IPS-20b (cell line): Measurements from ENCODE around the gene KDM4E.

Experiments
- H3K27ac ChIP-seq: one replicate; pipeline ENCODE4 v1.5.1; 2013; ENCODE audit warnings: low read length
- H3K27me3 ChIP-seq: 2 replicates; pipeline ENCODE4 v1.6.1; 2013; ENCODE audit warnings: mild to moderate bottlenecking, low read length, inconsistent platforms; ENCODE audit not compliant: insufficient read depth
- H3K36me3 ChIP-seq: 2 replicates; pipeline ENCODE4 v1.6.1; 2013; ENCODE audit warnings: low read depth, mild to moderate bottlenecking, inconsistent platforms, low read length, moderate library complexity; ENCODE audit not compliant: insufficient read depth
- H3K4me1 ChIP-seq: 2 replicates; pipeline ENCODE4 v1.6.1; 2013; ENCODE audit warnings: mild to moderate bottlenecking, control low read depth, inconsistent platforms, low read length, moderate library complexity; ENCODE audit not compliant: insufficient read depth
- H3K4me3 ChIP-seq: 2 replicates; pipeline ENCODE4 v1.5.1; 2013; ENCODE audit warnings: mild to moderate bottlenecking, low read length, inconsistent platforms
- H3K9ac ChIP-seq: 2 replicates; pipeline ENCODE4 v1.6.1; 2013; ENCODE audit warnings: low read depth, mild to moderate bottlenecking, inconsistent platforms, low read length, moderate library complexity
- H3K9me3 ChIP-seq: 2 replicates; pipeline ENCODE4 v1.6.1; 2013; ENCODE audit warnings: mild to moderate bottlenecking, low read depth, low read length, inconsistent platforms; ENCODE audit not compliant: insufficient read depth

Gene KDM4E

DNA sequence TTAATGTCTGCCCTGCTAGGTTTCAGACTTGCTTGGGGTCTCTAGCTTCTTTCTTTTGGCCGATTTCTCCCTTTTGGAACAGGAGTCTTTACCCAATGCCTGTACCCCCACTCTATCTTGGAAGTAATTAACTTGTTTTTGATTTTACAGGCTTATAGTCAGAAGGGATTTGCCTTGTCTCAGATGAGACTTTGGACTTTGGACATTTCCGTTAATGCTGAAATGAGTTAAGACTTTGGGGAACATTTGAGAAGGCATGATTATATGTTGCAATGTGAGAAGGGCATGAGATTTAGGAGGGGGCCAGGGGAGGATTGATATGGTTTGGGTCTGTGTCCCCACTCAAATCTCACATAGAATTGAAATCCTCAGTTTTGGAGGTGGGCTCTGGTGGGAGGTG lies 29.3 kb downstream of the KDM4E start:
- Histone ChIP-seq H3K4me3 (no peak overlapping the region), H3K4me1 (no peaks in the 10 kb centered on the region), H3K27me3 (peaks cover 7% of the 10 kb centered on the region; the same call in 1 of the 2 replicates), H3K27ac (no peak overlapping the region), H3K9me3 (no peaks in the 10 kb centered on the region), H3K9ac (no peak overlapping the region), H3K36me3 (no peaks in the 10 kb centered on the region)

DNA sequence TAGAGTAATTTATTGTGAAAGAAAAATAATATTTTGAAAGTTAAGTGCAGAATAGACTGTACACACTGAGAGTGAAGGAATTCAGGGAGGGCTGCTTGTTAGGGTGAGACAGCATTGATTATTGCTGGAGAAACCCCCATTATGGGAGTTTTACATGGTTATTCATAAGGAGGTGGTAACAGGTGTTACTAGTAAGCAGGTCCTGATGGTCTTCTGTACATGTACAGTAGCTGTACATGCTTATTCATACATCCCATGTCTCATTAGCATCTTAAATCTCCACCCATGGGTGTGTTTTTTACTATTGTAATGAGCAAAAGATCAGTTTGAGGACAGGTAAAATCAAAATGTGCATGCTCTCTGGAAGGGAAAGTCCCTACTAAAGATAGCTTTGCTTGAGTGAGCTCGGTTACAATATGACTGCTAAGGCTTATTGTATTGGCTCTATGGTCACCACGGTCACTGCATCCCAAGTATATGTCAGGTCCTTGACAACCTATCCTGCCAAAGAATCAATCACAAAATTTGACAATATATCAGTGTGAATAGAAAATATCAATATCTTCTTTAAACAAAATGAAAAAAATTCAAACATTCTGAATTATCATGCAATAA lies 30.3 kb downstream of the KDM4E start:
- H3K4me3 ChIP-seq, result no peak overlapping the region
- H3K9ac ChIP-seq, result no peak overlapping the region
- no peak overlapping the region for H3K27ac ChIP-seq
- no peaks in the 10 kb centered on the region for H3K9me3 ChIP-seq
- H3K36me3 ChIP-seq, result no peaks in the 10 kb centered on the region
- peaks cover 7% of the 10 kb centered on the region; the same call in 1 of the 2 replicates for H3K27me3 ChIP-seq
- no peaks in the 10 kb centered on the region for H3K4me1 ChIP-seq

DNA sequence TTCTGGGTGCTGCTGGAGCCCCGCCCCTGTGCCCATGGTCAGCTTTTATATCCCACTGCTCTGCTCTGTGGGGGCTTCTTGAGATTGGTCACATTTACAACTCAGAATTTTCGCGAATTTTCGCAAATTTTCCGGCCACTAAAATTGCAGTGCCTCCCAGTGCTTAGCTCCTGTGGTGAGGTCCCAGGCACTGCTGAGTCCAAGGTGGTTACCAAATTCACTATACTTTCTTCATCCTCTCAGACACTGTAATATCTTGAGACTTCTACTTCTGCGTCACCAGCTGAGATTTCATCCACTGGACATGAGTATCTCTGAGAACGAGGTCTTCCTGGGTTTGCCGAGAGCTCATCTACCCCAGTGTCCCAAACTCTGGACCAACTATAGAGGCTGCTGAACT lies 32.9 kb downstream of the KDM4E start:
- peaks cover 7% of the 10 kb centered on the region; the same call in 1 of the 2 replicates for H3K27me3 ChIP-seq
- H3K9me3 ChIP-seq, result no peaks in the 10 kb centered on the region
- no peak overlapping the region for H3K27ac ChIP-seq
- H3K4me1 ChIP-seq, result no peaks in the 10 kb centered on the region
- H3K36me3 ChIP-seq, result no peaks in the 10 kb centered on the region
- H3K4me3 ChIP-seq, result no peak overlapping the region
- no peak overlapping the region for H3K9ac ChIP-seq

DNA sequence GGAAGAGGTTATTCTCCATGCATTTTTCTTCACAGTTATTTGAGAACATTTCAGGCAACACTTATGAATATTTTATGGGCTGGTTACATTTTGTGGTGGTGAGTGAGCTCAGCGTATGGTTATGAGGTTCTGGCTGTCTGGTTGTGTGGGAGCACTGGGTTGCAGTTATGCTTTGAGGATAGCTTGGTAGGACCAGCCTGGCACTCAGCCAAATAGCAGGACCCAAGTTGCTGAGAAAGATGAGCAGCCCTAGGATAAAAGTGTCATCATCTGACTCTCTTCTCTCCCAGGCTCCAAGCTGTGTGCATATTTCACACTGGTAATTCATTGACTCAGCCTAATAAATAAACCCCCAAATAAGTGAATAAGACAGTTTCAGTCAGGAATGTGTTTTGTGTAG lies 33.6 kb downstream of the KDM4E start:
- Histone ChIP-seq H3K27me3 (peaks cover 7% of the 10 kb centered on the region; the same call in 1 of the 2 replicates), H3K27ac (no peak overlapping the region), H3K4me3 (no peak overlapping the region), H3K4me1 (no peaks in the 10 kb centered on the region), H3K9me3 (no peaks in the 10 kb centered on the region), H3K36me3 (no peaks in the 10 kb centered on the region), H3K9ac (no peak overlapping the region)

DNA sequence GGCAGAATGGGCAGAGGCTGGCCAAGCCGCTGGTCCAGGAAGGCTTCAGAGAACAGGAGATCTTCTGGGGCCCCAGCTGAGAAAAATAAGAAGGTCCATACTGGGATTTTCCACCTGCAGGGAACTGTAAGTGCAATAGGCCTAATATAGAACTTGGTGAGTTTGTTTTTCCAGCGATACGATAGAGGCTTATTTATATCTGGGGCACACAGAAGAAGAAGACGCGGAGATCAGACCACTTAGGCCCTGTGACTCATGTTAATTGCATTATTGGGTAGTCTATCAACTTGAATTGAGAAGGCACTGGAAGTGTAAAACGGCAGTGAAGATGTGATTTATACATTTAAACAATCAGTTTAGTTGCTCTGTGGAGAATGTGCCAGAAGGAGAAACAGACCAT lies 34.0 kb downstream of the KDM4E start:
- peaks cover 4% of the 10 kb centered on the region; the same call in 1 of the 2 replicates for H3K27me3 ChIP-seq
- no peak overlapping the region for H3K9ac ChIP-seq
- no peaks in the 10 kb centered on the region for H3K36me3 ChIP-seq
- no peak overlapping the region for H3K4me3 ChIP-seq
- H3K9me3 ChIP-seq, result no peaks in the 10 kb centered on the region
- H3K4me1 ChIP-seq, result no peaks in the 10 kb centered on the region
- H3K27ac ChIP-seq, result no peak overlapping the region

DNA sequence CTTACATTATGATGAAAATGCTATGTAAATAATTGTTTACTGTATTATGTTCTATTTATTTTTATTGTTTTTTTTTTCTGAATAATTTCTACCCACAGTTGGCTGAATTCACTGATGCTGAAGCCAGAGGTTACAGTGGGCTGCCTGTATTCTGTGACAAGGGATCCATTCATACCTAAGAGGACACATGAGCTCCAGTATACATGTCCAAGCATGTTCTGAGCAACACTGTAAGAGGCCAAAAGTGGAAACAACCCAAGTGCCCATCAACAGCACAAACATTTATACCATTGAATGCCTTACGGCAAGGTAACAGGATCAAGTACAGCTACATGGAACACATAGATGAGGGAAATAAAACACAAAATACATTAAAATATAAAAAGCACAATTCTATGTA lies 40.3 kb downstream of the KDM4E start:
- no peak overlapping the region for H3K27ac ChIP-seq
- H3K4me1 ChIP-seq, result peaks cover 5% of the 10 kb centered on the region; the same call in 1 of the 2 replicates
- H3K36me3 ChIP-seq, result no peaks in the 10 kb centered on the region
- H3K27me3 ChIP-seq, result no peaks in the 10 kb centered on the region; the same call in 1 of the 2 replicates
- H3K9ac ChIP-seq, result no peak overlapping the region
- no peaks in the 10 kb centered on the region for H3K9me3 ChIP-seq
- no peak overlapping the region for H3K4me3 ChIP-seq

DNA sequence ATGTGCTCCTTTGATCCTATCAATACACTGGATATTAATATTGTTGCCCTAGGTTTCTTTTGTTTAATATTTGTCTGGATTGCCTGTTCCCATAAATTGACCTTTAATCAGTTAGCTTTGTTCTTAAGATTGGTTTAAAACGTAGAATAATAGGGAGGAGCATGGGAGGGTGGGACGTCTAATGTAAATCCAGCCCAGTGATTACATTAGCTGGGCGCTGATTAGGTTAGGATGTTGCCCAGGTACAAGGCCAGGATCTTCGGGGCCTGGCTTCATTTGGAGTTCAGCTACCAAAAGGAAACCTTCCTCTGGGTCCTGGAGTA lies 41.6 kb downstream of the KDM4E start, which contains the start of gene SRSF8:
Gene SRSF8 (plus strand): TSS at position 204 of the 323 bp plus-strand sequence. CDS start 308 bp downstream, outside the sequence.
- Histone ChIP-seq H3K9ac (peak within 1 kb of the TSS; percentile 88), H3K4me1 (peaks cover 5% of the 10 kb centered on the region; the same call in 1 of the 2 replicates), H3K4me3 (peak within 1 kb of the TSS; percentile 95), H3K27ac (peak within 1 kb of the TSS; percentile 48), H3K36me3 (no peaks in the 10 kb centered on the region), H3K27me3 (no peaks in the 10 kb centered on the region; the same call in 1 of the 2 replicates), H3K9me3 (no peaks in the 10 kb centered on the region)

DNA sequence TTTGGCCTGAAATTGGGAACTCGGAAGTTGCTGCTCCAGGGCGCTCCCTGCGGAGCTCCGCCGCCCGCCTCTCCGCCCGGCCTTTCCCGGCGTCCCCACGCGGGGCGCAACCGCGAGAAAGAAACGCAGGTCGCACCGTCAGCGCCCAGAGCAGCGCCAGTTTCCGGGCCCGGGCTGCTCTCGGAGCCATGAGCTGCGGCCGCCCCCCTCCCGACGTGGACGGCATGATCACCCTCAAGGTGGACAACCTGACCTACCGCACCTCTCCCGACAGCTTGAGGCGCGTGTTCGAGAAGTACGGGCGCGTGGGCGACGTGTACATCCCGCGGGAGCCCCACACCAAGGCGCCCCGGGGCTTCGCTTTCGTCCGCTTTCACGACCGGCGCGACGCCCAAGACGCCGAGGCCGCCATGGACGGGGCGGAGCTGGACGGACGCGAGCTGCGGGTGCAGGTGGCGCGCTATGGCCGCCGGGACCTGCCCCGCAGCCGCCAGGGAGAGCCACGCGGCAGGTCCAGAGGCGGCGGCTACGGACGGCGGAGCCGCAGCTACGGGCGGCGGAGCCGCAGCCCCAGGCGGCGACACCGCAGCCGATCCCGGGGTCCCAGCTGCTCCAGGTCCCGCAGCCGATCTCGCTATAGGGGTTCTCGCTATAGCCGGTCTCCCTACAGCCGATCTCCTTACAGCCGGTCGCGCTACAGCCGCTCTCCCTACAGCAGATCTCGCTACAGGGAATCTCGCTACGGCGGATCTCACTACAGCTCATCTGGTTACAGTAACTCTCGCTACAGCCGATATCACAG lies 42.2 kb downstream of the KDM4E start:
- Histone ChIP-seq H3K4me1 (peaks cover 5% of the 10 kb centered on the region; the same call in 1 of the 2 replicates), H3K27me3 (no peaks in the 10 kb centered on the region; the same call in 1 of the 2 replicates), H3K27ac (no peak overlapping the region), H3K9ac (peak overlapping the region; percentile 88), H3K36me3 (no peaks in the 10 kb centered on the region), H3K9me3 (no peaks in the 10 kb centered on the region), H3K4me3 (peak overlapping the region; percentile 95)

DNA sequence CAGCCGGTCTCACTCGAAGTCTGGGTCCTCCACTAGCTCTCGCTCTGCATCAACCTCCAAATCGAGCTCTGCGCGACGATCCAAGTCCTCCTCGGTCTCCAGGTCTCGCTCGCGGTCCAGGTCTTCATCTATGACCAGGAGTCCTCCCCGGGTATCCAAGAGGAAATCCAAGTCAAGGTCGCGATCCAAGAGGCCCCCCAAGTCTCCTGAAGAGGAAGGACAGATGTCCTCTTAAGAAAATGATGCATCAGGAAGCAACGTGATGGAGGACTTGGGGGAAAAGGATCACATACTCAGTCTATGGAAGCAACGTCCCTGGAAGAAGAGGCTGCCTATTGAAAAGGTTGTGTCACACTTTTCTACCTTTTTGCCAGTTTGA lies 42.8 kb downstream of the KDM4E start:
- Histone ChIP-seq H3K36me3 (no peaks in the 10 kb centered on the region), H3K4me1 (peaks cover 5% of the 10 kb centered on the region; the same call in 1 of the 2 replicates), H3K9me3 (no peaks in the 10 kb centered on the region), H3K4me3 (peak overlapping the region; percentile 95), H3K27ac (no peak overlapping the region), H3K9ac (peak overlapping the region; percentile 88), H3K27me3 (no peaks in the 10 kb centered on the region; the same call in 1 of the 2 replicates)

DNA sequence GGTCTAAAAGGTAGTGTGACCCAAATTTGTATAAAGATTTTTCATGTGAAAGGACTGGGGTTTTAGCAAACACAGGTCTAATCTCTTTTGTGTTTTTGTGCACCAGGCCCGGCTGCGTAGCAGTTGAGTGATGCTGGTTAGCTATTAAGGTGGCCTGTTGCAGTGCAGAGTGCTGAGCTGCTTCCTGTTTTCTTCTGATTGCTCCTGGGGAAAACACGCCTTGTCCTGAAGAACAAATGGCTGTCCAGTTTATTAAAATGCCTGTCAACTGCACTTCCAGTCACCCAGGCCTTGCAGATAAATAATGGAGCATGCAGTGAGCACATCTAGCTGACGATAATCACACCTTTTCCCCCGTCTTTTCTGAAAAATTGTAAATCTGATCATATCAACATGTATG lies 43.5 kb downstream of the KDM4E start:
- H3K27me3 ChIP-seq, result no peaks in the 10 kb centered on the region; the same call in 1 of the 2 replicates
- H3K4me1 ChIP-seq, result peaks cover 5% of the 10 kb centered on the region; the same call in 1 of the 2 replicates
- no peaks in the 10 kb centered on the region for H3K36me3 ChIP-seq
- peak overlapping the region; percentile 88; the same call in 1 of the 2 replicates for H3K9ac ChIP-seq
- H3K9me3 ChIP-seq, result no peaks in the 10 kb centered on the region
- no peak overlapping the region for H3K27ac ChIP-seq
- H3K4me3 ChIP-seq, result peak overlapping the region; percentile 95

DNA sequence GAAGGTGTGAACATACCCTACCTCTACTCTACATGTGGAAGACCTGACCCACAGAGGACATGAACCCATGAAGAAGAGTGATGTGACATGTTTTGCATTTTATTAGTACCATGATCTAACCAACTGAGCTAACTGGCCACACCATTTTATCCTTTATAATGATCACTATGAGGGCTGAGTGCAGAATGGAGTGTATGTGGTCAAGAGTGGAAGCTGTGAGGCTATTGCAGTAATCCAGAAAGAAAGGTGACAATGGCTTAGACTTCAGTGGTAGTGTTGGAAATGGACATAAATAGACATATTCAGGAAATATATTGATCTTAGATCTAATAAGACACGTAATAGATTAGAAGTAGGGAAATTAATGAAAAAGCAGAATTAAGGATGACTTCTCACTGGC lies 45.4 kb downstream of the KDM4E start:
- H3K4me3 ChIP-seq, result no peak overlapping the region
- H3K9me3 ChIP-seq, result no peaks in the 10 kb centered on the region
- H3K27me3 ChIP-seq, result no peaks in the 10 kb centered on the region; the same call in 1 of the 2 replicates
- peaks cover 5% of the 10 kb centered on the region; the same call in 1 of the 2 replicates for H3K4me1 ChIP-seq
- H3K27ac ChIP-seq, result no peak overlapping the region
- H3K9ac ChIP-seq, result no peak overlapping the region
- no peaks in the 10 kb centered on the region for H3K36me3 ChIP-seq

DNA sequence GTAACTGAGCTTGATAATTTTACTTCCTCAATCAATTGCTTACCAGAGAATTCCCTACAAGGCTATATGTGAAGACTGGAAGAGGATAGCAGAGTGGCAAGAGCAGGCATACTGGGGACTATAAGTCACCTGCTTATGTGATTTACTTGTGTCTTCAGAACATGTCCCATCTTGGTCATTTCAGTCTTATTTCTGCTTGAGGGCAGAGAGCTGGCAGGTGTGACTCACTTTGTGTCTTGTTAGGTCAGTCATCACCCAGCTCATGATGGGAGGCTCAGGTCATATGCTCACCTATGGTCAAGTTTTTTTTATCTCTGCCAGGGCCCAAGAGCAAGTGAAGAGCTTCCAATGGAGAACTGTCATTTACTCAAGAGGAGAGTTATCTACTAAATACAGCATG lies 47.9 kb downstream of the KDM4E start:
- H3K9ac ChIP-seq, result no peak overlapping the region
- H3K4me1 ChIP-seq, result peaks cover 2% of the 10 kb centered on the region; the same call in 1 of the 2 replicates
- no peaks in the 10 kb centered on the region; the same call in 1 of the 2 replicates for H3K27me3 ChIP-seq
- no peak overlapping the region for H3K4me3 ChIP-seq
- no peaks in the 10 kb centered on the region for H3K36me3 ChIP-seq
- no peak overlapping the region for H3K27ac ChIP-seq
- H3K9me3 ChIP-seq, result no peaks in the 10 kb centered on the region
